ENCODE results near the gene RAB15.

The RAB15 gene

GRCh38 chr14:64973826-64974225, 1.7 kb upstream of the RAB15 start:
- Histone ChIP-seq H3K9ac (ENCODE audit: low read length) (no peak overlapping the region), H3K4me3 (ENCODE audit: low read length) (no peak overlapping the region), H3K9me3 (replicated peaks; ENCODE audit: insufficient read depth, low read length) (no peaks in the 10 kb centered on the region), H4K20me1 (ENCODE audit: insufficient read depth, low read length) (no peaks in the 10 kb centered on the region), H3F3A (ENCODE audit: insufficient read depth, low read length) (peaks cover 7% of the 10 kb centered on the region; the same call in 1 of the 2 replicates), H3K27me3 (replicated peaks; ENCODE audit: insufficient read depth, low read length) (no peaks in the 10 kb centered on the region), H3K4me1 (ENCODE audit: low read length) (peaks cover 18% of the 10 kb centered on the region), H3K9me2 (replicated peaks; ENCODE audit: insufficient read depth, low read length) (no peaks in the 10 kb centered on the region), H3K79me2 (ENCODE audit: low read length) (peaks cover 9% of the 10 kb centered on the region; the same call in 1 of the 2 replicates), H3K27ac (ENCODE audit: low read length) (no peak overlapping the region), H2AFZ (ENCODE audit: low read length) (no peak overlapping the region), H3K36me3 (replicated peaks; ENCODE audit: insufficient read depth, low read length) (no peaks in the 10 kb centered on the region), H3K4me2 (ENCODE audit: low read depth, low read length) (no peak overlapping the region)
- DNase-seq: no peak
- no peak for TF ChIP-seq EZH2phosphoT487 (IDR thresholded peaks at IDR 0.05; ENCODE audit: low read length)
- no peak for TF ChIP-seq EZH2 (optimal IDR thresholded peaks at IDR 0.05; ENCODE audit: low read depth, low read length)
- no peak for TF ChIP-seq CTCF (IDR thresholded peaks at IDR 0.05; ENCODE audit: low read length)

GRCh38 chr14:64973026-64973442, 898 bp upstream of the RAB15 start:
- Histone ChIP-seq H3K79me2 (ENCODE audit: low read length) (peaks cover 9% of the 10 kb centered on the region; the same call in 1 of the 2 replicates), H4K20me1 (ENCODE audit: insufficient read depth, low read length) (no peaks in the 10 kb centered on the region), H3K27ac (ENCODE audit: low read length) (no peak overlapping the region), H3K4me2 (ENCODE audit: low read depth, low read length) (no peak overlapping the region), H3K36me3 (replicated peaks; ENCODE audit: insufficient read depth, low read length) (no peaks in the 10 kb centered on the region), H3F3A (ENCODE audit: insufficient read depth, low read length) (peaks cover 15% of the 10 kb centered on the region; the same call in 1 of the 2 replicates), H3K9me2 (replicated peaks; ENCODE audit: insufficient read depth, low read length) (no peaks in the 10 kb centered on the region), H3K4me3 (ENCODE audit: low read length) (no peak overlapping the region), H3K27me3 (replicated peaks; ENCODE audit: insufficient read depth, low read length) (no peaks in the 10 kb centered on the region), H3K9ac (ENCODE audit: low read length) (no peak overlapping the region), H2AFZ (ENCODE audit: low read length) (no peak overlapping the region), H3K4me1 (ENCODE audit: low read length) (peaks cover 23% of the 10 kb centered on the region), H3K9me3 (replicated peaks; ENCODE audit: insufficient read depth, low read length) (no peaks in the 10 kb centered on the region)
- TF ChIP-seq CTCF (IDR thresholded peaks at IDR 0.05; ENCODE audit: low read length) (no peak), EZH2 (optimal IDR thresholded peaks at IDR 0.05; ENCODE audit: low read depth, low read length) (no peak), EZH2phosphoT487 (IDR thresholded peaks at IDR 0.05; ENCODE audit: low read length) (no peak)
- DNase-seq: no peak

- Histone ChIP-seq H3K27ac (ENCODE audit: low read length) (no peak overlapping the region), H3F3A (ENCODE audit: insufficient read depth, low read length) (peaks cover 15% of the 10 kb centered on the region; the same call in 1 of the 2 replicates), H2AFZ (ENCODE audit: low read length) (0 out of 2 replicates have a peak overlapping the region, but pooled peaks have one; percentile 23), H3K9me3 (replicated peaks; ENCODE audit: insufficient read depth, low read length) (no peaks in the 10 kb centered on the region), H3K4me3 (ENCODE audit: low read length) (peak overlapping the region; percentile 57), H3K27me3 (replicated peaks; ENCODE audit: insufficient read depth, low read length) (no peaks in the 10 kb centered on the region), H3K4me1 (ENCODE audit: low read length) (peaks cover 38% of the 10 kb centered on the region), H3K4me2 (ENCODE audit: low read depth, low read length) (peak overlapping the region; percentile 52; the same call in 1 of the 2 replicates), H3K36me3 (replicated peaks; ENCODE audit: insufficient read depth, low read length) (no peaks in the 10 kb centered on the region), H3K79me2 (ENCODE audit: low read length) (peaks cover 12% of the 10 kb centered on the region), H4K20me1 (ENCODE audit: insufficient read depth, low read length) (no peaks in the 10 kb centered on the region), H3K9ac (ENCODE audit: low read length) (peak overlapping the region; percentile 18; the same call in 1 of the 2 replicates), H3K9me2 (replicated peaks; ENCODE audit: insufficient read depth, low read length) (no peaks in the 10 kb centered on the region)
- TF ChIP-seq CTCF (IDR thresholded peaks at IDR 0.05; ENCODE audit: low read length): no peak
- TF ChIP-seq EZH2 (optimal IDR thresholded peaks at IDR 0.05; ENCODE audit: low read depth, low read length): no peak
- TF ChIP-seq EZH2phosphoT487 (IDR thresholded peaks at IDR 0.05; ENCODE audit: low read length): no peak
- DNase-seq: no peak
Observed at GRCh38 chr14:64971491-64971942, 619 bp downstream of the RAB15 start.
